MG63 (cell line): ENCODE data around the gene PLSCR3. TPM values are rescaled to one million over a fixed set of nuclear protein-coding genes. Genes with fewer than 3 reads are reported as not detected.

Experiments used
- DNase-seq: peaks from one replicate; pipeline ENCODE4 v3.0.0-alpha.2; 2020
- H3K27me3 ChIP-seq: fragments of 250-450 bp; sonication (Bioruptor Pico); 2 replicates; pipeline ENCODE4 v1.5.1; 2020; ENCODE audit warnings: mild to moderate bottlenecking, moderate library complexity
- H3K36me3 ChIP-seq: fragments of 250-450 bp; sonication (Bioruptor Pico); 2 replicates; pipeline ENCODE4 v1.5.1; 2020; ENCODE audit warnings: mild to moderate bottlenecking, moderate library complexity
- H3K4me3 ChIP-seq: fragments of 250-450 bp; sonication (Bioruptor Pico); 2 replicates; pipeline ENCODE4 v1.5.1; 2020; ENCODE audit warnings: mild to moderate bottlenecking, moderate library complexity
- H3K9me3 ChIP-seq: fragments of 250-450 bp; sonication (Bioruptor Pico); 2 replicates; pipeline ENCODE4 v1.5.1; 2020; ENCODE audit warnings: mild to moderate bottlenecking, moderate library complexity
- total RNA-seq: library from RNA; depleted of rRNA; stranded (reverse); fragments of >200 nt; shearing (Covaris generic); gene quantifications from 2 replicates; pipeline ENCODE4 v1.2.3, GENCODE V29; 2014; ENCODE audit warnings: low replicate concordance; rRNA removed

The PLSCR3 gene
- total RNA-seq, 1 experiment from 2014 or later, result 7.3 TPM

GRCh38 chr17:7348478-7349242, 45.7 kb downstream of the PLSCR3 start:
- Histone ChIP-seq H3K4me3 (no peak overlapping the region), H3K36me3 (no peaks in the 10 kb centered on the region), H3K9me3 (no peaks in the 10 kb centered on the region), H3K27me3 (no peaks in the 10 kb centered on the region)
- DNase-seq, result no peak

GRCh38 chr17:7347630-7348477, 46.5 kb downstream of the PLSCR3 start:
- Histone ChIP-seq H3K9me3 (no peaks in the 10 kb centered on the region), H3K4me3 (no peak overlapping the region), H3K27me3 (no peaks in the 10 kb centered on the region), H3K36me3 (no peaks in the 10 kb centered on the region)
- no peak for DNase-seq

GRCh38 chr17:7346761-7347614, 47.3 kb downstream of the PLSCR3 start:
- no peaks in the 10 kb centered on the region for H3K9me3 ChIP-seq
- H3K36me3 ChIP-seq, result no peaks in the 10 kb centered on the region
- no peak for DNase-seq
- no peaks in the 10 kb centered on the region for H3K27me3 ChIP-seq
- no peak overlapping the region for H3K4me3 ChIP-seq

GRCh38 chr17:7343250-7343649, 51.1 kb downstream of the PLSCR3 start:
- Histone ChIP-seq H3K4me3 (no peak overlapping the region), H3K36me3 (no peaks in the 10 kb centered on the region), H3K27me3 (no peaks in the 10 kb centered on the region), H3K9me3 (no peaks in the 10 kb centered on the region)
- DNase-seq, result no peak

- no peaks in the 10 kb centered on the region for H3K27me3 ChIP-seq
- H3K9me3 ChIP-seq, result no peaks in the 10 kb centered on the region
- H3K36me3 ChIP-seq, result no peaks in the 10 kb centered on the region
- no peak for DNase-seq
- H3K4me3 ChIP-seq, result no peak overlapping the region
These were observed 52.5 kb downstream of the PLSCR3 start for GRCh38 chr17:7341842-7342241.

- DNase-seq, result no peak
- Histone ChIP-seq H3K4me3 (no peak overlapping the region), H3K9me3 (no peaks in the 10 kb centered on the region), H3K36me3 (no peaks in the 10 kb centered on the region), H3K27me3 (no peaks in the 10 kb centered on the region)
These were observed 54.1 kb downstream of the PLSCR3 start for GRCh38 chr17:7340179-7340578.

Other genes with a start within 250 kb of the PLSCR3 start
- 0.13 TPM in 1 of 2 replicates, not detected in the other for gene ASGR1, start 215.2 kb downstream of the PLSCR3 start, total RNA-seq
- gene DLG4, start 174.7 kb downstream of the PLSCR3 start, total RNA-seq, result 7.5 and 15.3 TPM in 2 replicates
- gene ACADVL, start 174.6 kb downstream of the PLSCR3 start, total RNA-seq, result 240 and 427 TPM in 2 replicates
- 11.5 and 26.2 TPM in 2 replicates for gene DVL2, start 160.0 kb downstream of the PLSCR3 start, total RNA-seq
- 34.4 and 62.7 TPM in 2 replicates for gene PHF23, start 155.1 kb downstream of the PLSCR3 start, total RNA-seq
- gene GABARAP, start 152.1 kb downstream of the PLSCR3 start, total RNA-seq, result 36.7 and 148 TPM in 2 replicates
- 7.8 and 24.7 TPM in 2 replicates for gene CTDNEP1, start 142.8 kb downstream of the PLSCR3 start, total RNA-seq
- 24.1 and 36.4 TPM in 2 replicates for gene ELP5, start 142.3 kb downstream of the PLSCR3 start, total RNA-seq
- not detected in 2 replicates for gene CLDN7, start 132.0 kb downstream of the PLSCR3 start, total RNA-seq
- gene SLC2A4, start 112.8 kb downstream of the PLSCR3 start, total RNA-seq, result not detected in 2 replicates
- gene YBX2, start 99.9 kb downstream of the PLSCR3 start, total RNA-seq, result 6.2 and 6.5 TPM in 2 replicates
- gene EIF5A, start 86.9 kb downstream of the PLSCR3 start, total RNA-seq, result 1,208 and 1,396 TPM in 2 replicates
- gene GPS2, start 79.2 kb downstream of the PLSCR3 start, total RNA-seq, result 37.3 and 55.3 TPM in 2 replicates
- gene NEURL4, start 65.2 kb downstream of the PLSCR3 start, total RNA-seq, result 8.5 and 11.7 TPM in 2 replicates
- gene ACAP1, start 58.0 kb downstream of the PLSCR3 start, total RNA-seq, result 0.20 TPM in 1 of 2 replicates, not detected in the other
- gene KCTD11, start 42.4 kb downstream of the PLSCR3 start, total RNA-seq, result 5.0 and 6.5 TPM in 2 replicates
- gene TMEM95, start 39.4 kb downstream of the PLSCR3 start, total RNA-seq, result not detected in 2 replicates
- gene TNK1, start 13.4 kb downstream of the PLSCR3 start, total RNA-seq, result not detected in 2 replicates
- gene TMEM256, start 9.6 kb upstream of the PLSCR3 start, total RNA-seq, result 3.6 and 52.0 TPM in 2 replicates
- gene NLGN2, start 13.3 kb upstream of the PLSCR3 start, total RNA-seq, result 0.54 and 1.0 TPM in 2 replicates
- not detected in 2 replicates for gene SPEM1, start 25.8 kb upstream of the PLSCR3 start, total RNA-seq
- gene SPEM2, start 31.1 kb upstream of the PLSCR3 start, total RNA-seq, result not detected in 2 replicates
- gene SPEM3, start 34.3 kb upstream of the PLSCR3 start, total RNA-seq, result not detected in 2 replicates
- gene TMEM102, start 40.9 kb upstream of the PLSCR3 start, total RNA-seq, result 0.33 and 0.76 TPM in 2 replicates
- gene FGF11, start 45.0 kb upstream of the PLSCR3 start, total RNA-seq, result not detected in 2 replicates
- 0.20 and 6.2 TPM in 2 replicates for gene CHRNB1, start 50.5 kb upstream of the PLSCR3 start, total RNA-seq
- 5.3 and 6.0 TPM in 2 replicates for gene ZBTB4, start 85.1 kb upstream of the PLSCR3 start, total RNA-seq
- not detected in 2 replicates for gene SLC35G6, start 86.9 kb upstream of the PLSCR3 start, total RNA-seq
- 11.5 and 16.2 TPM in 2 replicates for gene POLR2A, start 89.8 kb upstream of the PLSCR3 start, total RNA-seq
- gene TNFSF12, start 154.5 kb upstream of the PLSCR3 start, total RNA-seq, result 0.33 TPM in 1 of 2 replicates, not detected in the other
- gene TNFSF13, start 164.2 kb upstream of the PLSCR3 start, total RNA-seq, result 1.7 TPM in 1 of 2 replicates, not detected in the other
- gene SENP3, start 167.4 kb upstream of the PLSCR3 start, total RNA-seq, result 85.6 and 106 TPM in 2 replicates
- 12.6 and 17.3 TPM in 2 replicates for gene CD68, start 185.1 kb upstream of the PLSCR3 start, total RNA-seq
- gene MPDU1, start 189.3 kb upstream of the PLSCR3 start, total RNA-seq, result 96.0 and 121 TPM in 2 replicates
- gene SOX15, start 195.6 kb upstream of the PLSCR3 start, total RNA-seq, result 0.23 TPM in 1 of 2 replicates, not detected in the other
- 26.8 and 49.5 TPM in 2 replicates for gene FXR2, start 220.4 kb upstream of the PLSCR3 start, total RNA-seq
- gene SAT2, start 233.3 kb upstream of the PLSCR3 start, total RNA-seq, result 16.0 and 20.1 TPM in 2 replicates
- not detected in 2 replicates for gene SHBG, start 235.6 kb upstream of the PLSCR3 start, total RNA-seq